ENCODE data around the gene RABGAP1L. TPM values are rescaled to one million over a fixed set of nuclear protein-coding genes. Genes with fewer than 3 reads are reported as not detected.
A peak's percentile ranks its signal among the peaks of the same experiment; 100 is the strongest.
"Not testable (repeated sequence)": the region's sequence is repeated elsewhere in the genome, so short reads cannot be mapped to it uniquely, and the experiment has no call there.

Gene RABGAP1L
- total RNA-seq, 1 donor from 2014 or later = 69.2 TPM

DNA sequence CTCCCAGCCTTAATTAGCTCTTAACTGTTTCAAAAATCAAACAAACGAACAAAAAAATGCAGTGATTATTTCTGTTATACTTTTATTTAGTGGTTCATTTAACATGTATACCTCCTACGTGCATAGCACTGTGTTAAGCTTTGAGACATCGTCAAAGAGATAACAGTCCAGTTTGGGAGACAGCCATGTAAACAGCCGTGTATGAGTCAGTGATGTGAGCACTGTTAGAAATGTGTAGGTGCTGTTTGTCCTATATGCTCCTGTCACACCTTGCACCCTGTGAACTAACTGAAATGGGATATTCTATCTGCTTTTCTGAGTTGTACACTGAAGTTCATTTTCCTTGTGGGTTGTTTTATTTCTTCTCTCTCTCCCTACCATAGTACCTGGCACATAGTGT, 730.7 kb downstream of the RABGAP1L start:
- H3K4me3 ChIP-seq = no peak overlapping the region
- H3K4me1 ChIP-seq = peaks cover 37% of the 10 kb centered on the region
- no peaks in the 10 kb centered on the region for H3K27me3 ChIP-seq (ENCODE audit: low read depth)
- no peaks in the 10 kb centered on the region for H3K9me3 ChIP-seq (replicated peaks)
- no peaks in the 10 kb centered on the region for H3K36me3 ChIP-seq
- no peak overlapping the region for H3K27ac ChIP-seq (replicated peaks)
- DNase-seq = no peak
- intact Hi-C loops (cut with micrococcal nuclease) = no loop called here
- no peak for TF ChIP-seq CTCF (IDR thresholded peaks at IDR 0.05; ENCODE audit: borderline replicate concordance)

- Histone ChIP-seq H3K27ac (replicated peaks) (peak overlapping the region; percentile 72), H3K9me3 (replicated peaks) (no peaks in the 10 kb centered on the region), H3K4me1 (peaks cover 36% of the 10 kb centered on the region), H3K36me3 (no peaks in the 10 kb centered on the region), H3K4me3 (no peak overlapping the region), H3K27me3 (ENCODE audit: low read depth) (no peaks in the 10 kb centered on the region)
- TF ChIP-seq CTCF (IDR thresholded peaks at IDR 0.05; ENCODE audit: borderline replicate concordance) = no peak
- intact Hi-C loops (cut with micrococcal nuclease) = no loop called here
- peak; percentile 59 for DNase-seq
Measured at GRCh38 chr1:174892016-174892415, 732.7 kb downstream of the RABGAP1L start.

GRCh38 chr1:174894117-174894762, 734.9 kb downstream of the RABGAP1L start:
- no peaks in the 10 kb centered on the region for H3K27me3 ChIP-seq (ENCODE audit: low read depth)
- H3K27ac ChIP-seq (replicated peaks) = peak overlapping the region; percentile 72
- intact Hi-C loops (cut with micrococcal nuclease) = no loop called here
- no peak for TF ChIP-seq CTCF (IDR thresholded peaks at IDR 0.05; ENCODE audit: borderline replicate concordance)
- peaks cover 34% of the 10 kb centered on the region for H3K4me1 ChIP-seq
- no peak overlapping the region for H3K4me3 ChIP-seq
- DNase-seq = no peak
- H3K9me3 ChIP-seq (replicated peaks) = no peaks in the 10 kb centered on the region
- H3K36me3 ChIP-seq = peaks cover 4% of the 10 kb centered on the region

DNA sequence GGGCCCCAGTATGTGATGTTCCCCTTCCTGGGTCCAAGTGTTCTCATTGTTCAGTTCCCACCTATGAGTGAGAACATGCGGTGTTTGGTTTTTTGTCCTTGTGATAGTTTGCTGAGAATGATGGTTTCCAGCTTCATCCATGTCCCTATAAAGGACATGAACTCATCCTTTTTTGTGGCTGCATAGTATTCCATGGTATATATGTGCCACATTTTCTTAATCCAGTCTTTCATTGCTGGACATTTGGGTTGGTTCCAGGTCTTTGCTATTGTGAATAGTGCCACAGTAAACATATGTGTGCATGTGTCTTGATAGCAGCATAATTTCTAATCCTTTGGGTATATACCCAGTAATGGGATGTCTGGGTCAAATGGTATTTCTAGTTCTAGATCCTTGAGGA, 736.3 kb downstream of the RABGAP1L start:
- H3K36me3 ChIP-seq; H3K4me3 ChIP-seq; H3K27me3 ChIP-seq (ENCODE audit: low read depth); intact Hi-C loops (cut with micrococcal nuclease); DNase-seq; H3K9me3 ChIP-seq (replicated peaks); H3K27ac ChIP-seq (replicated peaks): not testable (repeated sequence)
- H3K4me1 ChIP-seq = peaks cover 45% of the 10 kb centered on the region

DNA sequence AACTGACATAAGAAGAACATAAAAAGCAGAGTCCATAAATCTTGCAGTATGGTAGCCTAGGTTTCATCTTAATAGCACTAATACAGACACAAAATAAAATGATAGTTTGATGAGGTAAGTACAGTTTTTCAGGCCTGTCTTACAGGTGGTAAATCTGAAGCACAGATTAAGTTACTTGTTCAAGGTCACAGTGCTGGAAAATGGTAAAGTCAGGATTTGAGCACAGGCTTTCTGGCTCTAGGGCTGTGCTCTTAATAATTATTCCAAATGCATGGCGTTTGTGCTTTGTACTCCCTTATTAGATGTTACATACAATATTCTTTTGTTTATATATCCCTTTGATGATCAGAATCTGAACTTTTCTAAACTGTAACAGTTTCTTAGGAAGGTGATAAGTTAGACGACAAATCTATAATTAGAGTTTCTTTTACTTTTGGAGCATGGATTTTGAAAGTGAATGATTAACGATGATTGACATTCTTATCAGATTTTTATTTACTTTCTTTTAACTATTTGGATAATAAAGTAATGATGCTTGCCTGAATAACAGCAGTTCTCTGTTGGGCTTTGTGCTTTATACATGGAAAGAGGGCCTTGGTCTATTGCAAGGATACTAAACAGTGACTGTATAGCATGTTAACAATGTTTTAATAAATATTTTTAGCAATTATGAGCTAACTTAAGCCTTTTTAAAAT, 738.9 kb downstream of the RABGAP1L start:
- Histone ChIP-seq H3K36me3 (peaks cover 4% of the 10 kb centered on the region), H3K4me3 (no peak overlapping the region), H3K9me3 (replicated peaks) (no peaks in the 10 kb centered on the region), H3K4me1 (peaks cover 32% of the 10 kb centered on the region), H3K27ac (replicated peaks) (no peak overlapping the region), H3K27me3 (ENCODE audit: low read depth) (no peaks in the 10 kb centered on the region)
- DNase-seq = no peak
- intact Hi-C loops (cut with micrococcal nuclease) = no loop called here
- no peak for TF ChIP-seq CTCF (IDR thresholded peaks at IDR 0.05; ENCODE audit: borderline replicate concordance)

DNA sequence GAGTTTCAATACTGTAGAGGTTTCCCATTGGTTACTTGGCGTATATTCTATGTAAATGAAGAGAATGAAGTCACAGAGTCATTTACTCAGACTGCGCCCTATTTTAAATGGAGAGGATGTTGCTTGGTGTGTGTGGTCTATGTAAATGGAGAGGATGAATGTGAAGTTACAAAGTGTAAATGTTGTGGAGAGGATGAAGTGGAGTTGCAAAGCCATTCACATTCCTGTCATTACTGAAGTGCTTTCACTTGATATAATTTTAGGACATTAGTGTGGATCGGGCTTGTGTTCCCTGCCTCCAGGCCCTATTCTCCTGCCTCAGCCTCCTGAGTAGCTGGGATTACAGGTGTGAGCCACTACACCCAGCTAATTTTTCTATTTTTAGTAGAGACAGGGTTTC, 741.0 kb downstream of the RABGAP1L start:
- Histone ChIP-seq H3K27ac (replicated peaks) (no peak overlapping the region), H3K27me3 (ENCODE audit: low read depth) (no peaks in the 10 kb centered on the region), H3K36me3 (peaks cover 13% of the 10 kb centered on the region), H3K4me3 (no peak overlapping the region), H3K9me3 (replicated peaks) (peaks cover 6% of the 10 kb centered on the region), H3K4me1 (peaks cover 17% of the 10 kb centered on the region)
- TF ChIP-seq CTCF (IDR thresholded peaks at IDR 0.05; ENCODE audit: borderline replicate concordance) = no peak
- intact Hi-C loops (cut with micrococcal nuclease) = no loop called here
- no peak for DNase-seq
